ENCODE measurements around the gene TEAD4. TPM values are rescaled to one million over a fixed set of nuclear protein-coding genes. Genes with fewer than 3 reads are reported as not detected.

TEAD4 gene
- total and polyA plus RNA-seq, 2 experiments from 2014 or later = 68.1 to 145 TPM

DNA sequence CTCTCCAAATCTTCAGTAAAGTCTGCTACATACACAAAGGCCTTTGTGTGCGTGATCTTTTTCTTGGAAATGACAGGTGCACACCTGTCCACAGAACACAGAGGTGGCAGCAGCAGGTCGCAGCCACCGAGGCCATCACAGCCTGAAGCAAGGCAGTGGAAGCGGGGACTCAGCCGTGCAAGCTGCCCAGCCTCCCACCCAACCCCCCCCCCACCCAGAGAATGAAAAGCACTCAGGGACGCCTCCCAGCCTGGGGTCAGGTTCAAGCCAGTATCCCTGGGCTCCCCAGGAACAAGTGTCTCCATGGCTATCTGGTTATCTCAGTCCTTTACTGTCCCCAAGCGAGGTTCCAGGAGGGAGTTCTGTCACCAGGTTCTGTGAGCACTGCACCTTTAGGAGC, 86.8 kb downstream of the TEAD4 start:
- TF ChIP-seq STAT1 (IDR thresholded peaks at IDR 0.05; ENCODE audit: unreplicated experiment) (no peak), ZNF114 (CRISPR knock-in tag; IDR thresholded peaks at IDR 0.05) (no peak), POLR2AphosphoS5 (IDR thresholded peaks at IDR 0.05; ENCODE audit: low read depth) (0 out of 2 replicates have a peak, but pooled peaks have one; percentile 5), ZNF331 (CRISPR knock-in tag; IDR thresholded peaks at IDR 0.05; ENCODE audit: low read depth) (no peak)
- no peak overlapping the region for H3K4me3 Mint-ChIP-seq

DNA sequence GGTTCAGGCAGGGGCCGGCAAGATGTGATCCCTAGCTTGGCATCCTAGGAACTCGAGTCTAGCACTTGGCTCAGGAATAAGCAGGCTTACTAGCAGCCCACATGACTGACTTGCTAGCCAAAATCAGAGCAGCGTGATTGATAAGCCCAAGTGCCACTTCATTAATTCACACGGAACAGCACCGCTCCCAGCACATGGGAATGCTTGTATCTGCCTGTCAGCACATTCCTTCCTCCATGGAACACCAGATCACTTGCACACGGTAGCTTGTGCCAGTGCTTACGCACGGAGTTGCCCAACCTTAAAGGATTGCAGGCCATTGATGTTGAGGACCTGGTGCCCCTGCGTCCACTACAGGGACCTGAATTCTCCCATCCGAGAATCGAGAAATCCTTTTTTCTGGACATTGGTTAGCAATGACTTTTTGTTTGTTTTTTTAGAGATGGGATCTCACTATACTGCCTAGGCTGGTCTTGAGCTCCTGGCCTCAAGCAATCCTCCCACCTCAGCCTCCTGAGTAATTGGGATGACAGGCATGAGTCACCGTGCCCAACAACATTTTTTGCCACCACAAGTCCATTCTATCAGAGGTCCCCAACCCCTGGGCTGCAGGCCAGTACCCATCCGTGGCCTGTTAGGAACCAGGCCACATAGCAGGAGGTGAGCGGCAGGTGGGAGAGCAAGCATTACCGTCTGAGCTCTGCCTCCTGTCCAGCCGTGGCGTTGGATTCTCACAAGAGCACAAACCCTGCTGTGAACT, 87.4 kb downstream of the TEAD4 start:
- H2AFZ ChIP-seq = no peak overlapping the region

More for the DNA sequence above, 86.8 kb downstream of the TEAD4 start:
- DNase-seq (ENCODE audit: low spot score) = no peak
- H3K36me3 ChIP-seq (ENCODE audit: insufficient read depth) = peaks cover 10% of the 10 kb centered on the region
- ATAC-seq = no peak
- H3K27me3 ChIP-seq (ENCODE audit: insufficient read depth) = no peaks in the 10 kb centered on the region
- H3K9me3 Mint-ChIP-seq = no peaks in the 10 kb centered on the region
- no peak overlapping the region for H2AFZ ChIP-seq
- peaks cover 20% of the 10 kb centered on the region for H3K27me3 Mint-ChIP-seq (ENCODE audit: insufficient read depth, low read depth, poor library complexity)
- no peak overlapping the region for H3K4me2 ChIP-seq
- no peak overlapping the region for H3K4me3 ChIP-seq
- H3K36me3 Mint-ChIP-seq (ENCODE audit: low read depth) = peaks cover 15% of the 10 kb centered on the region
- H3K27ac ChIP-seq (ENCODE audit: low read depth) = peak overlapping the region; percentile 66; the same call in 1 of the 2 replicates
- H3K27ac Mint-ChIP-seq = no peak overlapping the region
- H3K4me1 ChIP-seq (ENCODE audit: insufficient read depth) = peaks cover 5% of the 10 kb centered on the region; the same call in 1 of the 2 replicates
- no peaks in the 10 kb centered on the region for H3K9me2 ChIP-seq (ENCODE audit: insufficient read depth)
- peaks cover 26% of the 10 kb centered on the region for H3K4me1 Mint-ChIP-seq
- H3F3A ChIP-seq (replicated peaks; ENCODE audit: low read depth) = peaks cover 12% of the 10 kb centered on the region; the same call in 1 of the 2 replicates
- peaks cover 4% of the 10 kb centered on the region for H4K20me1 ChIP-seq (replicated peaks; ENCODE audit: insufficient read depth)
- no peaks in the 10 kb centered on the region for H3K79me2 ChIP-seq (replicated peaks; ENCODE audit: insufficient read depth)

More for the DNA sequence above, 87.4 kb downstream of the TEAD4 start:
- Mint-ChIP-seq H3K4me1 (peaks cover 22% of the 10 kb centered on the region), H3K27ac (no peak overlapping the region), H3K4me3 (no peak overlapping the region), H3K9me3 (no peaks in the 10 kb centered on the region; the same call in 2 of the 3 replicates), H3K27me3 (ENCODE audit: insufficient read depth, low read depth, poor library complexity) (peaks cover 20% of the 10 kb centered on the region), H3K36me3 (ENCODE audit: low read depth) (peaks cover 12% of the 10 kb centered on the region)
- Histone ChIP-seq H3K4me2 (no peak overlapping the region), H3K4me3 (no peak overlapping the region), H3K79me2 (replicated peaks; ENCODE audit: insufficient read depth) (no peaks in the 10 kb centered on the region), H3K27me3 (ENCODE audit: insufficient read depth) (no peaks in the 10 kb centered on the region), H3K36me3 (ENCODE audit: insufficient read depth) (peaks cover 6% of the 10 kb centered on the region; the same call in 1 of the 2 replicates), H3K27ac (ENCODE audit: low read depth) (no peak overlapping the region), H3K4me1 (ENCODE audit: insufficient read depth) (peaks cover 5% of the 10 kb centered on the region; the same call in 1 of the 2 replicates), H4K20me1 (replicated peaks; ENCODE audit: insufficient read depth) (peaks cover 4% of the 10 kb centered on the region), H3K9me2 (ENCODE audit: insufficient read depth) (no peaks in the 10 kb centered on the region), H3F3A (replicated peaks; ENCODE audit: low read depth) (peaks cover 12% of the 10 kb centered on the region; the same call in 1 of the 2 replicates)
- TF ChIP-seq, protein P1, sequence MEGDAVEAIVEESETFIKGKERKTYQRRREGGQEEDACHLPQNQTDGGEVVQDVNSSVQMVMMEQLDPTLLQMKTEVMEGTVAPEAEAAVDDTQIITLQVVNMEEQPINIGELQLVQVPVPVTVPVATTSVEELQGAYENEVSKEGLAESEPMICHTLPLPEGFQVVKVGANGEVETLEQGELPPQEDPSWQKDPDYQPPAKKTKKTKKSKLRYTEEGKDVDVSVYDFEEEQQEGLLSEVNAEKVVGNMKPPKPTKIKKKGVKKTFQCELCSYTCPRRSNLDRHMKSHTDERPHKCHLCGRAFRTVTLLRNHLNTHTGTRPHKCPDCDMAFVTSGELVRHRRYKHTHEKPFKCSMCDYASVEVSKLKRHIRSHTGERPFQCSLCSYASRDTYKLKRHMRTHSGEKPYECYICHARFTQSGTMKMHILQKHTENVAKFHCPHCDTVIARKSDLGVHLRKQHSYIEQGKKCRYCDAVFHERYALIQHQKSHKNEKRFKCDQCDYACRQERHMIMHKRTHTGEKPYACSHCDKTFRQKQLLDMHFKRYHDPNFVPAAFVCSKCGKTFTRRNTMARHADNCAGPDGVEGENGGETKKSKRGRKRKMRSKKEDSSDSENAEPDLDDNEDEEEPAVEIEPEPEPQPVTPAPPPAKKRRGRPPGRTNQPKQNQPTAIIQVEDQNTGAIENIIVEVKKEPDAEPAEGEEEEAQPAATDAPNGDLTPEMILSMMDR (conservative IDR thresholded peaks at IDR 0.05; ENCODE audit: low read depth in 2 of 2) = no peak
- TF ChIP-seq EZH2 (IDR thresholded peaks at IDR 0.05; ENCODE audit: low read depth, unreplicated experiment) (no peak), ZNF114 (CRISPR knock-in tag; IDR thresholded peaks at IDR 0.05) (no peak), EZH2phosphoT487 (IDR thresholded peaks at IDR 0.05; ENCODE audit: unreplicated experiment) (no peak)
- ATAC-seq (no peak), DNase-seq (ENCODE audit: low spot score) (no peak)
